GM08714 (cell line): ENCODE data around the gene POTEE.
"Not testable (repeated sequence)": the region's sequence is repeated elsewhere in the genome, so short reads cannot be mapped to it uniquely, and the experiment has no call there.

Experiments
- H3K4me3 ChIP-seq: fragments of 200-500 bp; sonication (Bioruptor generic); 2 replicates; pipeline ENCODE4 v1.5.1; 2014; ENCODE audit warnings: mild to moderate bottlenecking, low read length, inconsistent platforms
- ZNF274 ChIP-seq: IDR thresholded peaks from 2 replicates; pipeline ENCODE4 v1.6.1; 2012; ENCODE audit warnings: mild to moderate bottlenecking, low read depth, low read length

The POTEE gene

GRCh38 chr2:131209030-131209772 lies at the start of gene POTEE:
Gene POTEE (plus strand): TSS chr2:131209536. CDS start chr2:131218403, 8,867 bp downstream.
- not testable (repeated sequence) for H3K4me3 ChIP-seq

- H3K4me3 ChIP-seq = not testable (repeated sequence)
These were observed 43.8 kb upstream of the POTEE start for GRCh38 chr2:131165562-131165961.

- no peak for TF ChIP-seq ZNF274
- H3K4me3 ChIP-seq = no peak overlapping the region
These were observed 40.8 kb upstream of the POTEE start for GRCh38 chr2:131168538-131168937.

- H3K4me3 ChIP-seq = not testable (repeated sequence)
These were observed 31.3 kb upstream of the POTEE start for GRCh38 chr2:131178050-131178449.

DNA sequence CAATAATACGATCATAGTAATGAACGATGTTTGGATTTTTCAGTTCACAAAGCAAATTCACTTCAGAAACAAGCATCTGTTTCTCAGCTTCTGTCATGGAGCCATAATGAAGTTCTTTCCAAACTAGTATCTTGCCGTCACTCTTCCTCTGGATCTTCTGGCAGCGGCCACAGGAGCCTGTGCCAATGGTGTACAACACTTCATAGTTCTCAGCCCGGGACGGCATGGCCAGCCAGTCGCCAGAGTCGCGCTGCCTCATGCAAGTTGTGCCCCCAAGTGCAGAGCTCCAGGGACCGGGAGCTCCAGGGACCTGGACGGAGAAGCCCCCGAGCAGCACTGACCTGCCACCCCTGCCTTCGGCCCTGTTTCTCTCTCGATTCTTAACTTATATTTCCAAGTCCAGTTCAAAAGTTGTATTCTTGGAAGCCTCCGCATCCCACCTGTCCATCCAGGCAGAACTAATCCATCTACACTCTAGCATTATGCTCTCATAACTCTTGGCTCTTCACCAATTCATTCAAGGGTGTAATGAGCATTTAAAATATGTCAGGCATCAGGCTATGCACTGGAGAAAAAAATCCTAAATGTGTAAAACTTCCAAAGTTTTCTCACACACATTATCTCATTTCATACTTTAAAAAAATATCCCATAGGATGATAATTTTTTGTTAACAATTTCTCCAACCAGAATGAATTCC lies 30.5 kb upstream of the POTEE start:
- H3K4me3 ChIP-seq = not testable (repeated sequence)

- H3K4me3 ChIP-seq = not testable (repeated sequence)
These were observed 27.9 kb upstream of the POTEE start for GRCh38 chr2:131181451-131181850.

- not testable (repeated sequence) for H3K4me3 ChIP-seq
These were observed 15.9 kb upstream of the POTEE start for GRCh38 chr2:131193421-131193820.

GRCh38 chr2:131196186-131196585 lies 13.2 kb upstream of the POTEE start:
- not testable (repeated sequence) for H3K4me3 ChIP-seq

DNA sequence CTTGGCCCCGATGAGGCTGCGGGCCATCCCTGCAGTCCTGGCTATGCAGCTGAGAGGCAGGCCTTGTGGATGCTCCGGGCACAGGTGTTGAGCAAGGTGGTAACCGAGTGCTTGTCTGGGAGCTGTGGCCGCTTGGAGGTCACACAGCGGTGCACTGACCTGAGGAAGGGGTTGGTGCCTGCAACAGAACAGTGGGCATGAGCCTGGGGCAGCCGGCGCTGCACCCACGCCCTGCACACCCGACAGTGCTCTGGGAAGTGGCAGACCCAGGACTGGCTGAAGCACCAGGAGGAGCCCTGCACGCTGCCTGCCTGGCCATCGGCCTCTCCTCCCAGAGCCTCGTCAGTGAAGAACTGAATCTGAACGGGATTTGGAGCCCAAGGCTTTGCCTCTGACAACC lies 8.2 kb upstream of the POTEE start:
- H3K4me3 ChIP-seq = no peak overlapping the region
- no peak for TF ChIP-seq ZNF274

DNA sequence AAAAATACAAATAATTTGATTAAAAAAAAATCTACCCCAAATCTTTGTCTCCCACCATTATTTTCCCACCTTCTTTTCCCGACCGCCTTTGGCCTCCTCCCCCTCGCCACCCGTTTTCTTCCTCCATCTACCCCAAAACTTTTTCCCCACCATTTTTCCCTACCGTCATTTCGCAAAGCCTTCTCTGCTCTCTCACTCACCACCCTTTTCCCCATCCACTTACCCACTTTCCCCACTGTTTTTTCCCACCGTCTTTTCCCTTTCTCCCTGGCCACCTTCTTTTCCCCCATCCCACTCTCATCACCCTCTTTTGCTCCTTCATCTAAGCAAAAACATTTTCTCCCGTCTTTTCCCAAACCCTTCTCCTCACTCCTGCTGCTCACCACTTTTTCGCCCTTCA lies 1.5 kb upstream of the POTEE start:
- not testable (repeated sequence) for H3K4me3 ChIP-seq

GRCh38 chr2:131209773-131210104 lies 403 bp downstream of the POTEE start:
- not testable (repeated sequence) for H3K4me3 ChIP-seq

GRCh38 chr2:131210434-131211211 lies 1.3 kb downstream of the POTEE start:
- not testable (repeated sequence) for H3K4me3 ChIP-seq

DNA sequence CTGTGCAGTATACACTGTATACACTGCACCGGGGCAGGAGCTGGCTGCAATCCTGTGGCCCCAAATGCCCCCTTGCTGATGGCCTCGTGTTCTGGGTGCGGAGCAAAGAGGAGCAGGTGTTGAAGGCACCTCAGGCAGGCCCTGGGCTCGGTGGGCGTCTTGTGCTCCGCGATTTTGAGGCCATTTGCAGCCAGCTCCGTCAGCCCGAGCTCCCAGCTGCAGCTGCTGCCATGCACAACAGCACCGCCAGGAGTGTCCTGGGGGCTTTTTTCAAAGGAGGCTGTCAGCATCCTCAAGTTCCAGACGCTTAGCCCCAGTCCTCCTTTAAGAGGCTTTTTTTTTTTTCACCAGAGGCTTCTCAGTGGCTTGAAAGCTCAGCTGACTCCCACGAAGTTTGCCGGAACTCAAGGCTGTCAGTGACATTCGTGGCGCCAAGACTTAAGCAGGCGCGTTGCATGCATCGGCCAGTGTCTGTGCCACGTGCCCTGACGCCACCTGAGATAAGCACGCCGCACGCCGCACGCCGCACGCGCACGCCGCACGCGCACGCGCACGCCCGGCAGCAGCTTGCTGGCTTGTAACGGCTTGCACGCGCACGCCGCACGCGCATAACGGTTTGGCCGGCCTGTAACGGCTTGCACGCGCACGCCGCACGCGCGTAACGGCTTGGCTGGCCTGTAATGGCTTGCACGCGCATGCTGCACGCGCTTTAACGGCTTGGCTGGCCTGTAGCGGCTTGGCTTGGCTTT lies 8.1 kb downstream of the POTEE start:
- not testable (repeated sequence) for H3K4me3 ChIP-seq

DNA sequence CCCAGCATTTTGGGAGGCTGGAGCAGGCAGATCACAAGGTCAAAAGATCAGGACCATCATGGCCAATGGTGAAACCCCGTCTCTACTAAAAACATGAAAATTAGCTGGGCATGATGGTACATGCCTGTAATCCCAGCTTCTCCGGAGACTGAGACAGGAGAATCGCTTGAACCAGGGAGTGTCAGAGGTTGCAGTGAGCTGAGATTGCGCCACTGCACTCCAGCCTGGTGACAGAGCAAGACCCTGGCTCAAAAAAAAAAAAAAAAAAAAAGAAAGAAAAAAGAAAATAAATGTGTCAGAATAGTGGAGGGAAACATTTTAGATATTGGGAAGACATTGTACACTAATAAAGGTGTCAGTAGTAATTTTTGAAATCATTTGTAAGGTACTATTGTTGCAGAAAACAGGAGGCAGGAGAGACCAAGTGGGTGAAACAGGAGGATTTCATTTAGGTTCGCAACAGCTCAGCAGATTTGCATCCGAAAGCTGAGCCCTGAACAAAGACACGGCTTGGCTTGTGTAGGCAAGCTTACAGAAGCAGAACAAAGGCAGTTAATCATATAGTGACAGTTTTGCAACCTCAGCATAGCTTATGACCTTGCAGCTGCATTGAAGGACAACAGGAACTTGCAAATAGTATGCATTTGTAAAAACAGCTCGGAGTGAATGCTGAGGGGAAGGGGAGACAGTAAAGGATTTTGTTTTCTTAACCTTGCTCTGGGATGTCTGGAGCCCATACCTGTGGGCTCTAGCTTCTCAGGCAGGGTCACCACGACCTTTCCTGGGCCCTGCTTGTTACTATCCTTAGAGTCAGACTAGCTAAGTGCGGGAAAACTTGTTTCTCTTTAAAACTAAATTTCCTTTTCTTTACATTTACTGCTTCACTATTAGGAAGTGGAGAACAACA lies 26.5 kb downstream of the POTEE start:
- H3K4me3 ChIP-seq = not testable (repeated sequence)
